Activated naive CD8-positive, alpha-beta T cell treated with anti-CD3 and anti-CD28 coated beads, Interleukin-2, amount 10 ng/mL, durations not matched to agents 7 days and 5 days (primary cell): Measurements from ENCODE around the gene HMCN1. TPM values are rescaled to one million over a fixed set of nuclear protein-coding genes. Genes with fewer than 3 reads are reported as not detected.
"Not testable (repeated sequence)": the region's sequence is repeated elsewhere in the genome, so short reads cannot be mapped to it uniquely, and the experiment has no call there.

Experiments
- ATAC-seq: fragments of 150-1000 bp; cut with Tn5 transposase; one replicate; pipeline ENCODE4 v1.10.0; 2021; ENCODE audit warnings: low read depth, moderate library complexity
- POLR2A ChIA-PET: fragments of 350-600 bp; sonication (Branson Sonifier 250); formaldehyde crosslinking; loops from one replicate; lab custom pipeline; 2021; ENCODE audit warnings: antibody characterized with exemption; lab: Charles Lee
- DNase-seq: peaks from one replicate; pipeline ENCODE4 v3.0.0; 2021
- H3K27ac Mint-ChIP-seq: one replicate; pipeline ENCODE4 v1.8.0; 2022; ENCODE audit warnings: mild to moderate bottlenecking, mixed read lengths
- H3K27me3 Mint-ChIP-seq: one replicate; pipeline ENCODE4 v1.8.0; 2022; ENCODE audit warnings: mild to moderate bottlenecking, moderate library complexity, mixed read lengths
- H3K36me3 Mint-ChIP-seq: one replicate; pipeline ENCODE4 v1.8.0; 2021; ENCODE audit warnings: mild to moderate bottlenecking, mixed read lengths
- H3K4me1 Mint-ChIP-seq: one replicate; pipeline ENCODE4 v1.8.0; 2021; ENCODE audit warnings: mixed read lengths
- H3K4me3 Mint-ChIP-seq: one replicate; pipeline ENCODE4 v1.8.0; 2022; ENCODE audit warnings: mild to moderate bottlenecking, moderate library complexity, mixed read lengths
- H3K9me3 Mint-ChIP-seq: one replicate; pipeline ENCODE4 v1.8.0; 2021; ENCODE audit warnings: mixed read lengths
- total RNA-seq, 2 experiments: library from RNA; stranded (reverse); gene quantifications; one replicate each; pipeline ENCODE4 v1.2.3, GENCODE V29; 2021

HMCN1 gene
- total RNA-seq, 2 experiments from 2014 or later, result 0.34 to 0.55 TPM

GRCh38 chr1:185767508-185768120, 33.4 kb downstream of the HMCN1 start:
- Mint-ChIP-seq H3K27ac (no peak overlapping the region), H3K9me3 (no peaks in the 10 kb centered on the region), H3K36me3 (no peaks in the 10 kb centered on the region), H3K4me1 (no peaks in the 10 kb centered on the region), H3K4me3 (no peak overlapping the region), H3K27me3 (peaks cover 3% of the 10 kb centered on the region)
- ATAC-seq, result no peak
- POLR2A ChIA-PET, result no interaction called here
- no peak for DNase-seq

DNA sequence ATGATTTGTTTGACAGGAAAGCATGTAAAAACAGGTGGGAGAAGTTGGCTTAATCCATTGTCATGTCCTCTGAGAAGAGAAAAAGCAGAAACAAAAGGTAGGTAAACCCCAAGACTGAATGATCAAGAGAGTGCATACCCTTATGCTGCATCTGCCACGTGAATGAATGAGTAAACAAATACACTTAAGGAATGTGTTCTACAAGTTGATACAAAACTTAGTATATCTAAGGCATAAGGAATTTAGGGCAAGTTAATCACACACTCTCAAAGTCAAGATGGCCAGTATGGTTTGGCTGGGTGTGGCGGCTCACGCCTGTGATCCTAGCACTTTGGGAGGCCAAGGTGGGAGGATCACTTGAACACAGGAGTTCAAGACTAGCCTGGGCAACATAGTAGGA, 34.2 kb downstream of the HMCN1 start:
- peaks cover 3% of the 10 kb centered on the region for H3K27me3 Mint-ChIP-seq
- H3K4me3 Mint-ChIP-seq, result no peak overlapping the region
- ATAC-seq (no peak), DNase-seq (no peak)
- no peaks in the 10 kb centered on the region for H3K4me1 Mint-ChIP-seq
- H3K9me3 Mint-ChIP-seq, result no peaks in the 10 kb centered on the region
- H3K27ac Mint-ChIP-seq, result no peak overlapping the region
- H3K36me3 Mint-ChIP-seq, result no peaks in the 10 kb centered on the region
- POLR2A ChIA-PET, result no interaction called here

DNA sequence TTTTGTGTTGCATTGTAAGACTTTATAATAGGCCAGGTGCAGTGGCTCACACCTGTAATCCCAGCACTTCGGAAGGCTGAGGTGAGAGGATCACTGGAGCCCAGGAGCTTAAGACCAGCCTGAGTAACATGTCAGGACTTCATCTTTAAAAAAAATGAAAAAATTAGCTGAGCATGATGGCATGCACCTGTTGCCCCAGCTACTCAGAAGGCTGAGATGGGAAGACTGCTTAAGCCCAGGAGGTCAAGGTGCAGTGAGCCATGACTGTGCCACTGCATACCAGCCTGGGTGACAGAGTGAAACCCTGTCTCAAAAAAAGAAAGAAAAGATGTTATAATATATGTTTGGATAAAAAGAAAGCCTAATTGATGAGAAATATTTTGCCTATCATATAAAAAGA, 34.9 kb downstream of the HMCN1 start:
- POLR2A ChIA-PET, result no interaction called here
- Mint-ChIP-seq H3K27ac (no peak overlapping the region), H3K4me1 (no peaks in the 10 kb centered on the region), H3K27me3 (peaks cover 3% of the 10 kb centered on the region), H3K9me3 (no peaks in the 10 kb centered on the region), H3K4me3 (no peak overlapping the region), H3K36me3 (no peaks in the 10 kb centered on the region)
- DNase-seq (no peak), ATAC-seq (no peak)

DNA sequence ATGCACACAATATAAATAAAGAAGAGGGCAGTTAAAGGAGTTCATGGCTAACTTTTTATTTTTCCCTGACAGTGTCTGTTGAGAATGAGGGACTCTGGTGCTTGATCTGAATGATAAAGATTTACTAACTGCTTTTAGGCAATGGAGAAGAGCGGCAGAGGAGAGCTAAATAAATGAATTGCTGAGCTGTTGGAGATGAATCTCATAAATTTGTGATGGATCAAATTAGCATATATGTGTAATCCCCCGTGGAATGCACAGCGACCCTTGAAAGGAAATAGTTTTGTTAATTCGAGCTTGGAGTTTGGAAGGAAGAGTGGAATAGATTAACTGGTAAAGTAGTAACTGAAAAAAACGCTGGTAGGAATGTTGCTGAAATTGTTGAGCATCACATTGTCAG, 40.2 kb downstream of the HMCN1 start:
- DNase-seq, result no peak
- no peaks in the 10 kb centered on the region for H3K4me1 Mint-ChIP-seq
- H3K4me3 Mint-ChIP-seq, result no peak overlapping the region
- no peaks in the 10 kb centered on the region for H3K9me3 Mint-ChIP-seq
- no peaks in the 10 kb centered on the region for H3K27me3 Mint-ChIP-seq
- POLR2A ChIA-PET, result no interaction called here
- no peak for ATAC-seq
- H3K27ac Mint-ChIP-seq, result no peak overlapping the region
- no peaks in the 10 kb centered on the region for H3K36me3 Mint-ChIP-seq

GRCh38 chr1:185775501-185775900, 41.3 kb downstream of the HMCN1 start:
- ATAC-seq (no peak), DNase-seq (no peak)
- POLR2A ChIA-PET, result no interaction called here
- Mint-ChIP-seq H3K27me3 (no peaks in the 10 kb centered on the region), H3K4me3 (no peak overlapping the region), H3K9me3 (no peaks in the 10 kb centered on the region), H3K4me1 (no peaks in the 10 kb centered on the region), H3K27ac (no peak overlapping the region), H3K36me3 (no peaks in the 10 kb centered on the region)

DNA sequence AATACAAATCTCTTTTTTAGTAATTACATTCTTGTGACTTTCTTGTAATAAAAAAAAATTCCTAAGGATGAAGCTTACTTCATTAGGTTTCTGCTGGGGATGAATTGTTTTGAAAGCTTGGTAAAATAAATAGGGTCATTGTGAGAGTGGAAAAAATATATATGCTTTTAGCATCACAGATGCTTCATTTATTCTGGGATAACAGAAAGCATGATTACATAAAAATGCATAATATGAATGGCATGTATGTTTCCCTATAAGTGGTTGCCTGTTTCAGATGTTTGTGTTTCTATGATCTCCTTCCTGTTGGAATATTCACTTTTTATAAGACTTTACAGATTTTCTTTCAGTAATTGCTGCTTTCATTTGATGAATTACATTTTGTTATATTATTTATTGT, 42.3 kb downstream of the HMCN1 start:
- POLR2A ChIA-PET, result no interaction called here
- Mint-ChIP-seq H3K9me3 (no peaks in the 10 kb centered on the region), H3K27ac (no peak overlapping the region), H3K4me1 (no peaks in the 10 kb centered on the region), H3K36me3 (no peaks in the 10 kb centered on the region), H3K27me3 (no peaks in the 10 kb centered on the region), H3K4me3 (no peak overlapping the region)
- DNase-seq (no peak), ATAC-seq (no peak)

GRCh38 chr1:185783860-185784259, 49.7 kb downstream of the HMCN1 start:
- POLR2A ChIA-PET, result not testable (repeated sequence)

GRCh38 chr1:185785586-185785985, 51.4 kb downstream of the HMCN1 start:
- no peaks in the 10 kb centered on the region for H3K4me1 Mint-ChIP-seq
- ATAC-seq (no peak), DNase-seq (no peak)
- no peaks in the 10 kb centered on the region for H3K27me3 Mint-ChIP-seq
- no peak overlapping the region for H3K4me3 Mint-ChIP-seq
- H3K9me3 Mint-ChIP-seq, result peaks cover 2% of the 10 kb centered on the region
- no peak overlapping the region for H3K27ac Mint-ChIP-seq
- POLR2A ChIA-PET, result no interaction called here
- H3K36me3 Mint-ChIP-seq, result no peaks in the 10 kb centered on the region

More at GRCh38 chr1:185783860-185784259, 49.7 kb downstream of the HMCN1 start:
- not testable (repeated sequence) for ATAC-seq, H3K27ac Mint-ChIP-seq, H3K36me3 Mint-ChIP-seq, DNase-seq, H3K4me1 Mint-ChIP-seq, H3K27me3 Mint-ChIP-seq, H3K4me3 Mint-ChIP-seq, H3K9me3 Mint-ChIP-seq

- DNase-seq, result no peak
- no peaks in the 10 kb centered on the region for H3K4me1 Mint-ChIP-seq
- no peaks in the 10 kb centered on the region for H3K36me3 Mint-ChIP-seq
- no peak for ATAC-seq
- POLR2A ChIA-PET, result no interaction called here
- no peak overlapping the region for H3K4me3 Mint-ChIP-seq
- H3K27ac Mint-ChIP-seq, result no peak overlapping the region
- H3K27me3 Mint-ChIP-seq, result no peaks in the 10 kb centered on the region
- H3K9me3 Mint-ChIP-seq, result peaks cover 2% of the 10 kb centered on the region
Observed at GRCh38 chr1:185786524-185786923, 52.3 kb downstream of the HMCN1 start.

DNA sequence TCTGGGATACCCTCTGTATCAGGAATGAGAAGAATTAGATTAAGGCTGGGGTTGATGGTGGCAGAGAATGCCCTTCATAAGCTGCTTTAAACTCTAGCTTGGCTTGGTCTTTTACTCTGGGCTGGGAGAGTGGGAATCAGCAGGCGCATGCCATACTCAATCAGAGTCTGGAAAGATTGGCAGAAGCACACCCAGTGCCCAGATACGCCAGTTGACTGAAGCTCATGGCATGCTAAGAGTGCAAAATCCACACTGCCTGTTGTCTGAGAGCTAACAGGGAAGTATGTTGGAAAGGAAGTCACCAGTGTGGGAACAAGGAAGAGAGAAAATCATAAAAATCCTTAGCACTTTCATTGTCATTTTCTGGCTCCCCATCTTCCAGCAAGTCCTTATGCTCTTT, 53.0 kb downstream of the HMCN1 start:
- no peaks in the 10 kb centered on the region for H3K36me3 Mint-ChIP-seq
- no peaks in the 10 kb centered on the region for H3K4me1 Mint-ChIP-seq
- DNase-seq (no peak), ATAC-seq (no peak)
- no peak overlapping the region for H3K27ac Mint-ChIP-seq
- POLR2A ChIA-PET, result no interaction called here
- H3K4me3 Mint-ChIP-seq, result no peak overlapping the region
- H3K9me3 Mint-ChIP-seq, result peaks cover 2% of the 10 kb centered on the region
- no peaks in the 10 kb centered on the region for H3K27me3 Mint-ChIP-seq

DNA sequence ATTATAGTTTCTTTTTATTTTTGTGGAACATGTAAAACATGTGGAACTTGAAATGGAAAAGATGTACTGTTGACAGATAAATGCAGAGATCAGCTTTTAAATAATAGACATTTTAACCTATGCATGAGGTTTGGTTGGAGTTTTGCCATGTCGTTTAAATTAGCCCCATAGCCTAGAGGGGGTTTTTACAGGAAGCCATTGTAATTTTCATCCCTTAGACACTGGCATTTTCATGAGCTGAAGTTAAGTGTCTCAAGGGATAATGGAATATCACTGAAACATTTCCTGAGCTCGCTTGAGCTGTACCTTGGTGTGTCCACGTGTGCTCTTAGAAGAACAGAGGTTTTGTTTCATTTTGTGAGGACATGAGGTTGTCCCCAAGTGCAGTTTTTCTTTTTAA, 54.2 kb downstream of the HMCN1 start:
- Mint-ChIP-seq H3K36me3 (no peaks in the 10 kb centered on the region), H3K4me3 (no peak overlapping the region), H3K27me3 (no peaks in the 10 kb centered on the region), H3K27ac (no peak overlapping the region), H3K9me3 (no peaks in the 10 kb centered on the region), H3K4me1 (no peaks in the 10 kb centered on the region)
- ATAC-seq, result no peak
- DNase-seq, result no peak
- POLR2A ChIA-PET, result no interaction called here

- ATAC-seq, result no peak
- H3K36me3 Mint-ChIP-seq, result no peaks in the 10 kb centered on the region
- no peaks in the 10 kb centered on the region for H3K4me1 Mint-ChIP-seq
- DNase-seq, result no peak
- H3K27ac Mint-ChIP-seq, result no peak overlapping the region
- H3K4me3 Mint-ChIP-seq, result no peak overlapping the region
- H3K9me3 Mint-ChIP-seq, result no peaks in the 10 kb centered on the region
- H3K27me3 Mint-ChIP-seq, result no peaks in the 10 kb centered on the region
- POLR2A ChIA-PET, result no interaction called here
Observed at GRCh38 chr1:185789501-185790193, 55.5 kb downstream of the HMCN1 start.

DNA sequence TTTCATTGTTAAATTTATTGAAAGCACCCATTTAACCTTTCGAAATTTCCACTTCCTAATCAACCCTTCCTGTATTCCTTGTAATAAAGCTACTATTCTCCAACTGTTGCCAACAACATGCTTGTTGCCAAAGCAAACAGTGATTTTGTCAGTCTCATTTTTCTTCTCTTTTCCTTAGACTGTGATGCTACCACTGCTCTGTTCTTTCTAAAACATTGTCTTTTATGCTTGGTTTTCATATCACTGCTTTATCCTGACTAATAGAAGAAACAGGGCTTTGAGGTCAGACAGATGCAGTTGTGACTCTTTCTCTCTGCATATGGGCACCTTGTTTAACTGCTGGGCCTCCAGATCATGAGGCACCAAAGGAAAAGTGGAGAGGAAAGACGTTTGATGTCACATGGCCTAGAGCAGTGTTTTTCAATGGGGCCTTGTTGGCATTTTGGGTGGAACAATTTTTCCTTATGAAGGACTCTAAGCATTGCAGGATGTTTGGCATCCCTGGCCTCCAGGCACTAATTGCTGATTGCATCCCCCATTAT, 56.1 kb downstream of the HMCN1 start:
- H3K27me3 Mint-ChIP-seq, result no peaks in the 10 kb centered on the region

GRCh38 chr1:185792040-185792439, 57.8 kb downstream of the HMCN1 start:
- no peak for ATAC-seq
- H3K4me3 Mint-ChIP-seq, result no peak overlapping the region
- peaks cover 1% of the 10 kb centered on the region for H3K9me3 Mint-ChIP-seq
- DNase-seq, result no peak
- POLR2A ChIA-PET, result no interaction called here
- no peaks in the 10 kb centered on the region for H3K4me1 Mint-ChIP-seq
- H3K27ac Mint-ChIP-seq, result no peak overlapping the region
- no peaks in the 10 kb centered on the region for H3K36me3 Mint-ChIP-seq
- H3K27me3 Mint-ChIP-seq, result no peaks in the 10 kb centered on the region

More for the DNA sequence above, 56.1 kb downstream of the HMCN1 start:
- no peaks in the 10 kb centered on the region for H3K36me3 Mint-ChIP-seq
- ATAC-seq (no peak), DNase-seq (no peak)
- H3K4me1 Mint-ChIP-seq, result no peaks in the 10 kb centered on the region
- peaks cover 1% of the 10 kb centered on the region for H3K9me3 Mint-ChIP-seq
- POLR2A ChIA-PET, result no interaction called here
- H3K4me3 Mint-ChIP-seq, result no peak overlapping the region
- no peak overlapping the region for H3K27ac Mint-ChIP-seq
